PC-9 (cell line): Measurements from ENCODE around the gene GPR157. TPM values are rescaled to one million over a fixed set of nuclear protein-coding genes. Genes with fewer than 3 reads are reported as not detected.
"Not testable (repeated sequence)": the region's sequence is repeated elsewhere in the genome, so short reads cannot be mapped to it uniquely, and the experiment has no call there.

Experiments used
- BruUV-seq: library from RNA; stranded (reverse); fragments of 400-500 nt; replicated peaks from 2 replicates; lab custom pipeline; 2021; lab: Mats Ljungman, UMichigan
- CTCF ChIA-PET: fragments of 300-600 bp; sonication (Branson Sonifier 250); formaldehyde crosslinking; loops from one replicate; lab custom pipeline; 2022; ENCODE audit warnings: antibody characterized with exemption; lab: Charles Lee
- POLR2A ChIA-PET: fragments of 300-600 bp; sonication (Branson Sonifier 250); formaldehyde crosslinking; loops from one replicate; lab custom pipeline; 2022; ENCODE audit warnings: antibody characterized with exemption; ENCODE audit not compliant: unreplicated experiment; lab: Charles Lee
- DNase-seq, 2 experiments: peaks; one replicate each; pipeline versions ENCODE4 v3.0.0 to v3.0.0-alpha.2; 2015 to 2022; ENCODE audit warnings: mixed read lengths in 1 of 2
- H2AFZ ChIP-seq: fragments of 200-600 bp; sonication (generic); 2 replicates; pipeline ENCODE4 v1.8.1; 2017; ENCODE audit warnings: antibody characterized with exemption
- H3F3A ChIP-seq: fragments of 200-600 bp; sonication (generic); 2 replicates; pipeline ENCODE4 v1.8.1; 2017; ENCODE audit warnings: antibody characterized with exemption, mild to moderate bottlenecking, low read depth; ENCODE audit not compliant: insufficient read depth
- H3K27ac ChIP-seq: fragments of 200-600 bp; sonication (generic); 2 replicates; pipeline ENCODE4 v1.6.1; 2016; ENCODE audit warnings: mixed run types
- H3K27me3 ChIP-seq: fragments of 200-600 bp; sonication (generic); 2 replicates; pipeline ENCODE4 v1.6.1; 2016; ENCODE audit warnings: low read depth, mixed run types; ENCODE audit not compliant: insufficient read depth
- H3K36me3 ChIP-seq: fragments of 200-600 bp; sonication (generic); 2 replicates; pipeline ENCODE4 v1.6.1; 2016; ENCODE audit warnings: low read depth, mixed run types
- H3K4me1 ChIP-seq: fragments of 200-600 bp; sonication (generic); replicated peaks from 2 replicates; pipeline ENCODE4 v1.6.1; 2016; ENCODE audit warnings: mixed run types; ENCODE audit not compliant: insufficient read depth
- H3K4me2 ChIP-seq: fragments of 200-600 bp; sonication (generic); 2 replicates; pipeline ENCODE4 v1.6.1; 2017; ENCODE audit warnings: mixed run types
- H3K4me3 ChIP-seq: fragments of 200-600 bp; sonication (generic); 2 replicates; pipeline ENCODE4 v1.6.1; 2016; ENCODE audit warnings: mixed run types
- H3K79me2 ChIP-seq: fragments of 200-600 bp; sonication (generic); 2 replicates; pipeline ENCODE4 v1.6.1; 2017; ENCODE audit warnings: low read depth, mixed run types
- H3K9me2 ChIP-seq: fragments of 200-600 bp; sonication (generic); 2 replicates; pipeline ENCODE4 v1.8.1; 2017; ENCODE audit warnings: mild to moderate bottlenecking; ENCODE audit not compliant: insufficient read depth
- H3K9me3 ChIP-seq: fragments of 200-600 bp; sonication (generic); 2 replicates; pipeline ENCODE4 v1.8.1; 2016; ENCODE audit warnings: low read depth; ENCODE audit not compliant: insufficient read depth
- H4K20me1 ChIP-seq: fragments of 200-600 bp; sonication (generic); 2 replicates; pipeline ENCODE4 v1.8.1; 2017; ENCODE audit not compliant: insufficient read depth
- CTCF ChIP-seq: fragments of 200-600 bp; sonication (generic); conservative IDR thresholded peaks from 2 replicates; pipeline ENCODE4 v1.6.1; 2017; ENCODE audit warnings: mixed run types, antibody characterized with exemption, mild to moderate bottlenecking, moderate library complexity
- EZH2 ChIP-seq: fragments of 200-600 bp; sonication (generic); IDR thresholded peaks from 2 replicates; pipeline ENCODE4 v1.8.0; 2017; ENCODE audit warnings: antibody characterized with exemption, low read depth
- intact Hi-C: fragments of 100-400 bp; cut with micrococcal nuclease; formaldehyde crosslinking; loops from one replicate; pipeline ENCODE4 v1.10.0; 2022; ENCODE audit not compliant: unreplicated experiment
- total RNA-seq: library from RNA; stranded (reverse); gene quantifications from 2 replicates; pipeline ENCODE4 v1.2.3, GENCODE V29; 2021

GPR157 gene
- total RNA-seq, 1 experiment from 2014 or later: 9.0 TPM

- TSS peak; percentile 43 for BruUV-seq
Observed at GRCh38 chr1:9128166-9128519, 759 bp downstream of the GPR157 start.

GRCh38 chr1:9127395-9128165 is 1.3 kb downstream of the GPR157 start:
- no peak for TF ChIP-seq CTCF
- peak overlapping the region; percentile 82 for H3K4me2 ChIP-seq
- no peaks in the 10 kb centered on the region for H3K9me3 ChIP-seq
- H3K4me1 ChIP-seq: peaks cover 33% of the 10 kb centered on the region
- ChIA-PET CTCF (interaction anchor here (0.6 to 0.9 kb wide), 3 partner anchors 13 to 601 kb away, joined by 5 to 18 read pairs (median 5); no protein-coding TSS in a partner anchor), POLR2A (no interaction called here)
- H3K9me2 ChIP-seq: no peaks in the 10 kb centered on the region
- no peak for DNase-seq
- intact Hi-C loops: loop anchor here (5.0 kb wide), 2 partner anchors 55 to 70 kb away; no protein-coding TSS in a partner anchor
- H3K4me3 ChIP-seq: peak overlapping the region; percentile 70
- H4K20me1 ChIP-seq: no peaks in the 10 kb centered on the region
- H3K27me3 ChIP-seq: no peaks in the 10 kb centered on the region
- no peaks in the 10 kb centered on the region for H3K36me3 ChIP-seq
- H3F3A ChIP-seq: peaks cover 8% of the 10 kb centered on the region; the same call in 1 of the 2 replicates
- H2AFZ ChIP-seq: no peak overlapping the region
- H3K27ac ChIP-seq: no peak overlapping the region
- BruUV-seq: no TSS peak
- peaks cover 27% of the 10 kb centered on the region; the same call in 1 of the 2 replicates for H3K79me2 ChIP-seq

More at GRCh38 chr1:9128166-9128519, 759 bp downstream of the GPR157 start:
- Histone ChIP-seq H3K79me2 (peaks cover 27% of the 10 kb centered on the region; the same call in 1 of the 2 replicates), H2AFZ (peak overlapping the region; percentile 80), H3K9me2 (no peaks in the 10 kb centered on the region), H3K4me2 (peak overlapping the region; percentile 82), H4K20me1 (no peaks in the 10 kb centered on the region), H3F3A (peaks cover 8% of the 10 kb centered on the region; the same call in 1 of the 2 replicates), H3K4me1 (peaks cover 33% of the 10 kb centered on the region), H3K9me3 (no peaks in the 10 kb centered on the region), H3K27me3 (no peaks in the 10 kb centered on the region), H3K27ac (no peak overlapping the region), H3K4me3 (peak overlapping the region; percentile 70), H3K36me3 (no peaks in the 10 kb centered on the region)
- intact Hi-C loops: loop anchor here (5.0 kb wide), 2 partner anchors 54 to 69 kb away; no protein-coding TSS in a partner anchor
- TF ChIP-seq EZH2 (no peak), CTCF (no peak)
- DNase-seq: peak in 1 of 2 experiments; percentile 33
- ChIA-PET POLR2A (interaction anchor here (0.8 kb wide), 1 partner anchor 285 kb away, joined by 3 read pairs; no protein-coding TSS in a partner anchor), CTCF (interaction anchor here (0.6 kb wide), 1 partner anchor 14 kb away, joined by 18 read pairs; no protein-coding TSS in a partner anchor)

GRCh38 chr1:9126511-9126910 is 2.4 kb downstream of the GPR157 start:
- POLR2A ChIA-PET: interaction anchor here (0.7 kb wide), 1 partner anchor 70 kb away, joined by 7 read pairs; no protein-coding TSS in a partner anchor
- DNase-seq: peak in 1 of 2 experiments; percentile 55
- no peak overlapping the region for H3K27ac ChIP-seq

GRCh38 chr1:9125847-9126246 is 3.1 kb downstream of the GPR157 start:
- H3K9me2 ChIP-seq, H4K20me1 ChIP-seq, BruUV-seq, H2AFZ ChIP-seq, H3K27ac ChIP-seq, H3K9me3 ChIP-seq, DNase-seq, H3F3A ChIP-seq, H3K27me3 ChIP-seq, H3K4me3 ChIP-seq, H3K36me3 ChIP-seq, CTCF ChIA-PET, POLR2A ChIA-PET: not testable (repeated sequence)
- intact Hi-C loops: loop anchor here (5.0 kb wide), 2 partner anchors 56 to 71 kb away; no protein-coding TSS in a partner anchor
- Histone ChIP-seq H3K4me2 (peak overlapping the region; percentile 82), H3K79me2 (peaks cover 27% of the 10 kb centered on the region; the same call in 1 of the 2 replicates), H3K4me1 (peaks cover 33% of the 10 kb centered on the region)

More at GRCh38 chr1:9126511-9126910, 2.4 kb downstream of the GPR157 start:
- H3K9me2 ChIP-seq: no peaks in the 10 kb centered on the region
- peaks cover 27% of the 10 kb centered on the region; the same call in 1 of the 2 replicates for H3K79me2 ChIP-seq
- peaks cover 8% of the 10 kb centered on the region; the same call in 1 of the 2 replicates for H3F3A ChIP-seq
- no peaks in the 10 kb centered on the region for H4K20me1 ChIP-seq
- H2AFZ ChIP-seq: no peak overlapping the region
- no peak overlapping the region for H3K4me3 ChIP-seq
- no TSS peak for BruUV-seq
- peak overlapping the region; percentile 82 for H3K4me2 ChIP-seq
- H3K4me1 ChIP-seq: peaks cover 33% of the 10 kb centered on the region
- intact Hi-C loops: loop anchor here (5.0 kb wide), 2 partner anchors 56 to 71 kb away; no protein-coding TSS in a partner anchor
- H3K9me3 ChIP-seq: no peaks in the 10 kb centered on the region
- CTCF ChIA-PET: interaction anchor here (0.6 to 0.9 kb wide), 3 partner anchors 39 to 600 kb away, joined by 4 to 5 read pairs (median 5); no protein-coding TSS in a partner anchor
- TF ChIP-seq EZH2 (no peak), CTCF (no peak)
- H3K36me3 ChIP-seq: no peaks in the 10 kb centered on the region
- H3K27me3 ChIP-seq: no peaks in the 10 kb centered on the region
